Right lobe of liver (tissue), 6 donors: ENCODE measurements around the gene VASH2. TPM values are rescaled to one million over a fixed set of nuclear protein-coding genes. Genes with fewer than 3 reads are reported as not detected.

ENCODE experiments used
- ATAC-seq, 4 donors: fragments of 200-7000 bp; cut with Tn5 transposase; one replicate each; pipeline ENCODE4 v1.9.1; 2020; ENCODE audit warnings: mild to moderate bottlenecking in 4 of 4, moderate library complexity in 4 of 4
- DNase-seq, 3 donors: peaks; one replicate each; pipeline ENCODE4 v3.0.0-alpha.2; 2020
- H3K27ac ChIP-seq, 3 donors: fragments of 200-600 bp; one replicate each; pipeline ENCODE4 v1.8.0; 2022
- H3K27me3 ChIP-seq, 2 donors: fragments of 200-600 bp; one replicate each; pipeline ENCODE4 v1.8.0; 2022
- H3K36me3 ChIP-seq, 4 donors: fragments of 200-600 bp; sonication (generic) in 1 of 4; one replicate each; pipeline versions ENCODE4 v1.5.1 to v1.8.0; 2017 to 2022; ENCODE audit warnings: control low read depth in 1 of 4
- H3K4me1 ChIP-seq, 4 donors: fragments of 200-600 bp; sonication (generic) in 1 of 4; one replicate each; pipeline versions ENCODE4 v1.5.1 to v1.8.0; 2017 to 2022; ENCODE audit warnings: control low read depth in 1 of 4
- H3K4me3 ChIP-seq, 3 donors: fragments of 200-600 bp; one replicate each; pipeline ENCODE4 v1.8.0; 2022
- H3K9me3 ChIP-seq, 4 donors: fragments of 200-600 bp; sonication (generic) in 1 of 4; one replicate each; pipeline versions ENCODE4 v1.5.1 to v1.8.0; 2017 to 2022; ENCODE audit warnings: control low read depth in 1 of 4
- CTCF ChIP-seq, 4 donors: fragments of 200-600 bp in 3 of 4; fragments of 450-650 bp in 1 of 4; IDR thresholded peaks; one replicate each; pipeline versions ENCODE4 v1.5.1 to v1.8.0; 2016 to 2022; ENCODE audit warnings: antibody characterized with exemption in 4 of 4, mild to moderate bottlenecking in 2 of 4
- POLR2A ChIP-seq: fragments of 450-650 bp; IDR thresholded peaks from one replicate; pipeline ENCODE4 v1.6.1; 2017; ENCODE audit warnings: antibody characterized with exemption, mild to moderate bottlenecking
- WGBS: methylation state at CpG from one replicate; pipeline ENCODE4 v1.1.6; 2018; ENCODE audit warnings: low coverage, low lambda C conversion rate; ENCODE audit not compliant: insufficient coverage; ENCODE audit errors: missing lambda C conversion rate; 5-methylcytosine and 5-hydroxymethylcytosine counted together
- intact Hi-C, 2 donors: fragments of 100-400 bp; cut with DNase I; formaldehyde crosslinking; loops; one replicate each; pipeline versions ENCODE4 v1.11.2 to v1.14.1; 2022
- total RNA-seq, 6 experiments: library from RNA; depleted of rRNA in 2 of 6; stranded (reverse); fragments of >200 nt in 2 of 6; fragmentation: NEBNext Ultra II Directional in 3 of 6; extraction: Animal tissue kit (Norgen Biotek cat#: 25700) in 3 of 6; gene quantifications; one replicate each; pipeline versions ENCODE4 v1.1.0 to v1.2.4, GENCODE V29; 2016 to 2023
- donor health status: DM: no; HTN: yes; CAD: no.
- donor health status: DM: no; HTN: no; CAD: no.
- donor health status: DM: no; HTN: no; CAD: no.
- donor health status: DM: no; HTN: yes; CAD: no.
- donor health status: DM: no; HTN: yes; CAD: no.

The VASH2 gene
- total RNA-seq, 6 experiments from 2014 or later: 0.04 to 0.32 (median 0.07) TPM; not detected in 3

- no peaks in the 10 kb centered on the region for H3K27me3 ChIP-seq
- intact Hi-C loops: no loop called here
- no peaks in the 10 kb centered on the region for H3K36me3 ChIP-seq
- WGBS: 59% methylated on average over 5 of the region's 8 CpGs
- H3K9me3 ChIP-seq: no peaks in the 10 kb centered on the region
- H3K4me3 ChIP-seq: no peak overlapping the region
- no peak overlapping the region for H3K27ac ChIP-seq
- TF ChIP-seq CTCF (IDR thresholded peaks at IDR 0.05) (no peak), POLR2A (no peak)
- peaks cover 0 to under 1% (median 0%) of the 10 kb centered on the region in 4 donors for H3K4me1 ChIP-seq
- ATAC-seq: no peak
- DNase-seq: no peak
Measured at GRCh38 chr1:212955961-212956620, 5.8 kb downstream of the VASH2 start.

- DNase-seq (no peak), ATAC-seq (no peak)
- Histone ChIP-seq H3K9me3 (no peaks in the 10 kb centered on the region), H3K4me3 (no peak overlapping the region), H3K36me3 (no peaks in the 10 kb centered on the region), H3K27ac (no peak overlapping the region), H3K4me1 (no peaks in the 10 kb centered on the region), H3K27me3 (no peaks in the 10 kb centered on the region)
- intact Hi-C loops: no loop called here
- 80% methylated on average over 6 of the region's 6 CpGs for WGBS
- TF ChIP-seq POLR2A: no peak
- TF ChIP-seq CTCF (IDR thresholded peaks at IDR 0.05): no peak
Measured at GRCh38 chr1:212957546-212957945, 7.2 kb downstream of the VASH2 start.

- Histone ChIP-seq H3K27me3 (no peaks in the 10 kb centered on the region), H3K9me3 (no peaks in the 10 kb centered on the region), H3K27ac (no peak overlapping the region), H3K4me3 (no peak overlapping the region), H3K36me3 (no peaks in the 10 kb centered on the region), H3K4me1 (no peaks in the 10 kb centered on the region)
- ATAC-seq: no peak
- 67% methylated on average over 1 of the region's 10 CpGs for WGBS
- TF ChIP-seq CTCF (IDR thresholded peaks at IDR 0.05): no peak
- no peak for TF ChIP-seq POLR2A
- intact Hi-C loops: no loop called here
- no peak for DNase-seq
Measured at GRCh38 chr1:212958175-212958574, 7.8 kb downstream of the VASH2 start.

- WGBS: 85% methylated on average over 7 of the region's 18 CpGs
Measured at GRCh38 chr1:212959266-212960220, 9.2 kb downstream of the VASH2 start.

More at GRCh38 chr1:212959266-212960220, 9.2 kb downstream of the VASH2 start:
- no peaks in the 10 kb centered on the region for H3K4me1 ChIP-seq
- no peaks in the 10 kb centered on the region for H3K27me3 ChIP-seq
- no peak for DNase-seq
- no peak overlapping the region for H3K27ac ChIP-seq
- H3K4me3 ChIP-seq: no peak overlapping the region
- intact Hi-C loops: no loop called here
- H3K36me3 ChIP-seq: no peaks in the 10 kb centered on the region
- TF ChIP-seq CTCF (IDR thresholded peaks at IDR 0.05) (no peak), POLR2A (no peak)
- ATAC-seq: no peak
- H3K9me3 ChIP-seq: no peaks in the 10 kb centered on the region
